ENCODE results near the gene FARP1. TPM values are rescaled to one million over a fixed set of nuclear protein-coding genes. Genes with fewer than 3 reads are reported as not detected.

FARP1 gene
- total RNA-seq, 1 experiment from 2014 or later: 96.6 TPM

DNA sequence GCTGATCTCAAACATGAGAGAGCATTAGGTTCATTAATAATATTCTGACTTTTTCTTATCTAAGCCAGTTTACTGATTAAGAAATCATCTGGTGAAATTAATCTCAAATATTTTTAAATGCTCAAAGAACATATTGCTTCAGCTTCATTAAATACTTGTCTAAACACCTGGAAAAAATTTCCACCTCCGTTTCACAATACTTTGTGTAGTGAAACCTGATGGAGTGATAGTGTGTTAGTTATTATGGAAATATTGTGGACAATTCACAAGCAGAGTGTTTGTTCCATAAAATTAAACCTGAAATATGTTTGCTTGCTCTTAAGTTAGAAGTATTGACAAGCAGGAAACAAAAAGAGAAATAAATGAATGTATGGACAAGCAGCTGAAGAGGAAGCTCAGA lies 91.5 kb downstream of the FARP1 start:
- CTCF ChIA-PET: interaction anchor here (0.5 kb wide), 1 partner anchor 393 kb away, joined by 3 read pairs; no protein-coding TSS in a partner anchor
- peaks cover 10% of the 10 kb centered on the region for H3K36me3 Mint-ChIP-seq

More for the DNA sequence above, 91.5 kb downstream of the FARP1 start:
- no peak overlapping the region for H3K27ac Mint-ChIP-seq
- TF ChIP-seq, protein P1, sequence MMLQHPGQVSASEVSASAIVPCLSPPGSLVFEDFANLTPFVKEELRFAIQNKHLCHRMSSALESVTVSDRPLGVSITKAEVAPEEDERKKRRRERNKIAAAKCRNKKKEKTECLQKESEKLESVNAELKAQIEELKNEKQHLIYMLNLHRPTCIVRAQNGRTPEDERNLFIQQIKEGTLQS (CRISPR knock-in tag; conservative IDR thresholded peaks at IDR 0.05): no peak
- TF ChIP-seq SMAD3 (CRISPR knock-in tag; IDR thresholded peaks at IDR 0.05; ENCODE audit: borderline replicate concordance) (no peak), ZNF138 (CRISPR knock-in tag; conservative IDR thresholded peaks at IDR 0.05) (no peak), TP53 (CRISPR knock-in tag; IDR thresholded peaks at IDR 0.05) (no peak), SOX15 (CRISPR knock-in tag; IDR thresholded peaks at IDR 0.05) (no peak), RELA (CRISPR knock-in tag; IDR thresholded peaks at IDR 0.05; ENCODE audit: borderline replicate concordance) (no peak), ZNF416 (CRISPR knock-in tag; IDR thresholded peaks at IDR 0.05) (no peak), ZNF671 (CRISPR knock-in tag; IDR thresholded peaks at IDR 0.05) (no peak), TCF7 (CRISPR knock-in tag; IDR thresholded peaks at IDR 0.05; ENCODE audit: low read depth) (no peak), ZNF263 (CRISPR knock-in tag; IDR thresholded peaks at IDR 0.05; ENCODE audit: low read depth) (no peak), ZBTB21 (CRISPR knock-in tag; IDR thresholded peaks at IDR 0.05; ENCODE audit: borderline replicate concordance) (no peak)
- TF ChIP-seq, protein P2, sequence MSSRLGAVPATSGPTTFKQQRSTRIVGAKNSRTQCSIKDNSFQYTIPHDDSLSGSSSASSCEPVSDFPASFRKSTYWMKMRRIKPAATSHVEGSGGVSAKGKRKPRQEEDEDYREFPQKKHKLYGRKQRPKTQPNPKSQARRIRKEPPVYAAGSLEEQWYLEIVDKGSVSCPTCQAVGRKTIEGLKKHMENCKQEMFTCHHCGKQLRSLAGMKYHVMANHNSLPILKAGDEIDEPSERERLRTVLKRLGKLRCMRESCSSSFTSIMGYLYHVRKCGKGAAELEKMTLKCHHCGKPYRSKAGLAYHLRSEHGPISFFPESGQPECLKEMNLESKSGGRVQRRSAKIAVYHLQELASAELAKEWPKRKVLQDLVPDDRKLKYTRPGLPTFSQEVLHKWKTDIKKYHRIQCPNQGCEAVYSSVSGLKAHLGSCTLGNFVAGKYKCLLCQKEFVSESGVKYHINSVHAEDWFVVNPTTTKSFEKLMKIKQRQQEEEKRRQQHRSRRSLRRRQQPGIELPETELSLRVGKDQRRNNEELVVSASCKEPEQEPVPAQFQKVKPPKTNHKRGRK (CRISPR knock-in tag; IDR thresholded peaks at IDR 0.05; ENCODE audit: borderline replicate concordance): no peak
- TF ChIP-seq, protein P3, sequence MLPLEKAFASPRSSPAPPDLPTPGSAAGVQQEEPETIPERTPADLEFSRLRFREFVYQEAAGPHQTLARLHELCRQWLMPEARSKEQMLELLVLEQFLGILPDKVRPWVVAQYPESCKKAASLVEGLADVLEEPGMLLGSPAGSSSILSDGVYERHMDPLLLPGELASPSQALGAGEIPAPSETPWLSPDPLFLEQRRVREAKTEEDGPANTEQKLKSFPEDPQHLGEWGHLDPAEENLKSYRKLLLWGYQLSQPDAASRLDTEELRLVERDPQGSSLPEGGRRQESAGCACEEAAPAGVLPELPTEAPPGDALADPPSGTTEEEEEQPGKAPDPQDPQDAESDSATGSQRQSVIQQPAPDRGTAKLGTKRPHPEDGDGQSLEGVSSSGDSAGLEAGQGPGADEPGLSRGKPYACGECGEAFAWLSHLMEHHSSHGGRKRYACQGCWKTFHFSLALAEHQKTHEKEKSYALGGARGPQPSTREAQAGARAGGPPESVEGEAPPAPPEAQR (CRISPR knock-in tag; IDR thresholded peaks at IDR 0.05): no peak
- TF ChIP-seq, protein P4, sequence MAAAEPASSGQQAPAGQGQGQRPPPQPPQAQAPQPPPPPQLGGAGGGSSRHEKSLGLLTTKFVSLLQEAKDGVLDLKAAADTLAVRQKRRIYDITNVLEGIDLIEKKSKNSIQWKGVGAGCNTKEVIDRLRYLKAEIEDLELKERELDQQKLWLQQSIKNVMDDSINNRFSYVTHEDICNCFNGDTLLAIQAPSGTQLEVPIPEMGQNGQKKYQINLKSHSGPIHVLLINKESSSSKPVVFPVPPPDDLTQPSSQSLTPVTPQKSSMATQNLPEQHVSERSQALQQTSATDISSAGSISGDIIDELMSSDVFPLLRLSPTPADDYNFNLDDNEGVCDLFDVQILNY (CRISPR knock-in tag; IDR thresholded peaks at IDR 0.05): no peak
- TF ChIP-seq, protein P5, sequence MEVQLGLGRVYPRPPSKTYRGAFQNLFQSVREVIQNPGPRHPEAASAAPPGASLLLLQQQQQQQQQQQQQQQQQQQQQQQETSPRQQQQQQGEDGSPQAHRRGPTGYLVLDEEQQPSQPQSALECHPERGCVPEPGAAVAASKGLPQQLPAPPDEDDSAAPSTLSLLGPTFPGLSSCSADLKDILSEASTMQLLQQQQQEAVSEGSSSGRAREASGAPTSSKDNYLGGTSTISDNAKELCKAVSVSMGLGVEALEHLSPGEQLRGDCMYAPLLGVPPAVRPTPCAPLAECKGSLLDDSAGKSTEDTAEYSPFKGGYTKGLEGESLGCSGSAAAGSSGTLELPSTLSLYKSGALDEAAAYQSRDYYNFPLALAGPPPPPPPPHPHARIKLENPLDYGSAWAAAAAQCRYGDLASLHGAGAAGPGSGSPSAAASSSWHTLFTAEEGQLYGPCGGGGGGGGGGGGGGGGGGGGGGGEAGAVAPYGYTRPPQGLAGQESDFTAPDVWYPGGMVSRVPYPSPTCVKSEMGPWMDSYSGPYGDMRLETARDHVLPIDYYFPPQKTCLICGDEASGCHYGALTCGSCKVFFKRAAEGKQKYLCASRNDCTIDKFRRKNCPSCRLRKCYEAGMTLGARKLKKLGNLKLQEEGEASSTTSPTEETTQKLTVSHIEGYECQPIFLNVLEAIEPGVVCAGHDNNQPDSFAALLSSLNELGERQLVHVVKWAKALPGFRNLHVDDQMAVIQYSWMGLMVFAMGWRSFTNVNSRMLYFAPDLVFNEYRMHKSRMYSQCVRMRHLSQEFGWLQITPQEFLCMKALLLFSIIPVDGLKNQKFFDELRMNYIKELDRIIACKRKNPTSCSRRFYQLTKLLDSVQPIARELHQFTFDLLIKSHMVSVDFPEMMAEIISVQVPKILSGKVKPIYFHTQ (CRISPR knock-in tag; IDR thresholded peaks at IDR 0.05): no peak
- TF ChIP-seq, protein P6, sequence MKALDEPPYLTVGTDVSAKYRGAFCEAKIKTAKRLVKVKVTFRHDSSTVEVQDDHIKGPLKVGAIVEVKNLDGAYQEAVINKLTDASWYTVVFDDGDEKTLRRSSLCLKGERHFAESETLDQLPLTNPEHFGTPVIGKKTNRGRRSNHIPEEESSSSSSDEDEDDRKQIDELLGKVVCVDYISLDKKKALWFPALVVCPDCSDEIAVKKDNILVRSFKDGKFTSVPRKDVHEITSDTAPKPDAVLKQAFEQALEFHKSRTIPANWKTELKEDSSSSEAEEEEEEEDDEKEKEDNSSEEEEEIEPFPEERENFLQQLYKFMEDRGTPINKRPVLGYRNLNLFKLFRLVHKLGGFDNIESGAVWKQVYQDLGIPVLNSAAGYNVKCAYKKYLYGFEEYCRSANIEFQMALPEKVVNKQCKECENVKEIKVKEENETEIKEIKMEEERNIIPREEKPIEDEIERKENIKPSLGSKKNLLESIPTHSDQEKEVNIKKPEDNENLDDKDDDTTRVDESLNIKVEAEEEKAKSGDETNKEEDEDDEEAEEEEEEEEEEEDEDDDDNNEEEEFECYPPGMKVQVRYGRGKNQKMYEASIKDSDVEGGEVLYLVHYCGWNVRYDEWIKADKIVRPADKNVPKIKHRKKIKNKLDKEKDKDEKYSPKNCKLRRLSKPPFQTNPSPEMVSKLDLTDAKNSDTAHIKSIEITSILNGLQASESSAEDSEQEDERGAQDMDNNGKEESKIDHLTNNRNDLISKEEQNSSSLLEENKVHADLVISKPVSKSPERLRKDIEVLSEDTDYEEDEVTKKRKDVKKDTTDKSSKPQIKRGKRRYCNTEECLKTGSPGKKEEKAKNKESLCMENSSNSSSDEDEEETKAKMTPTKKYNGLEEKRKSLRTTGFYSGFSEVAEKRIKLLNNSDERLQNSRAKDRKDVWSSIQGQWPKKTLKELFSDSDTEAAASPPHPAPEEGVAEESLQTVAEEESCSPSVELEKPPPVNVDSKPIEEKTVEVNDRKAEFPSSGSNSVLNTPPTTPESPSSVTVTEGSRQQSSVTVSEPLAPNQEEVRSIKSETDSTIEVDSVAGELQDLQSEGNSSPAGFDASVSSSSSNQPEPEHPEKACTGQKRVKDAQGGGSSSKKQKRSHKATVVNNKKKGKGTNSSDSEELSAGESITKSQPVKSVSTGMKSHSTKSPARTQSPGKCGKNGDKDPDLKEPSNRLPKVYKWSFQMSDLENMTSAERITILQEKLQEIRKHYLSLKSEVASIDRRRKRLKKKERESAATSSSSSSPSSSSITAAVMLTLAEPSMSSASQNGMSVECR (CRISPR knock-in tag; IDR thresholded peaks at IDR 0.05; ENCODE audit: borderline replicate concordance): no peak
- TF ChIP-seq, protein P7, sequence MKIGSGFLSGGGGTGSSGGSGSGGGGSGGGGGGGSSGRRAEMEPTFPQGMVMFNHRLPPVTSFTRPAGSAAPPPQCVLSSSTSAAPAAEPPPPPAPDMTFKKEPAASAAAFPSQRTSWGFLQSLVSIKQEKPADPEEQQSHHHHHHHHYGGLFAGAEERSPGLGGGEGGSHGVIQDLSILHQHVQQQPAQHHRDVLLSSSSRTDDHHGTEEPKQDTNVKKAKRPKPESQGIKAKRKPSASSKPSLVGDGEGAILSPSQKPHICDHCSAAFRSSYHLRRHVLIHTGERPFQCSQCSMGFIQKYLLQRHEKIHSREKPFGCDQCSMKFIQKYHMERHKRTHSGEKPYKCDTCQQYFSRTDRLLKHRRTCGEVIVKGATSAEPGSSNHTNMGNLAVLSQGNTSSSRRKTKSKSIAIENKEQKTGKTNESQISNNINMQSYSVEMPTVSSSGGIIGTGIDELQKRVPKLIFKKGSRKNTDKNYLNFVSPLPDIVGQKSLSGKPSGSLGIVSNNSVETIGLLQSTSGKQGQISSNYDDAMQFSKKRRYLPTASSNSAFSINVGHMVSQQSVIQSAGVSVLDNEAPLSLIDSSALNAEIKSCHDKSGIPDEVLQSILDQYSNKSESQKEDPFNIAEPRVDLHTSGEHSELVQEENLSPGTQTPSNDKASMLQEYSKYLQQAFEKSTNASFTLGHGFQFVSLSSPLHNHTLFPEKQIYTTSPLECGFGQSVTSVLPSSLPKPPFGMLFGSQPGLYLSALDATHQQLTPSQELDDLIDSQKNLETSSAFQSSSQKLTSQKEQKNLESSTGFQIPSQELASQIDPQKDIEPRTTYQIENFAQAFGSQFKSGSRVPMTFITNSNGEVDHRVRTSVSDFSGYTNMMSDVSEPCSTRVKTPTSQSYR (CRISPR knock-in tag; IDR thresholded peaks at IDR 0.05): no peak
- TF ChIP-seq, protein P8, sequence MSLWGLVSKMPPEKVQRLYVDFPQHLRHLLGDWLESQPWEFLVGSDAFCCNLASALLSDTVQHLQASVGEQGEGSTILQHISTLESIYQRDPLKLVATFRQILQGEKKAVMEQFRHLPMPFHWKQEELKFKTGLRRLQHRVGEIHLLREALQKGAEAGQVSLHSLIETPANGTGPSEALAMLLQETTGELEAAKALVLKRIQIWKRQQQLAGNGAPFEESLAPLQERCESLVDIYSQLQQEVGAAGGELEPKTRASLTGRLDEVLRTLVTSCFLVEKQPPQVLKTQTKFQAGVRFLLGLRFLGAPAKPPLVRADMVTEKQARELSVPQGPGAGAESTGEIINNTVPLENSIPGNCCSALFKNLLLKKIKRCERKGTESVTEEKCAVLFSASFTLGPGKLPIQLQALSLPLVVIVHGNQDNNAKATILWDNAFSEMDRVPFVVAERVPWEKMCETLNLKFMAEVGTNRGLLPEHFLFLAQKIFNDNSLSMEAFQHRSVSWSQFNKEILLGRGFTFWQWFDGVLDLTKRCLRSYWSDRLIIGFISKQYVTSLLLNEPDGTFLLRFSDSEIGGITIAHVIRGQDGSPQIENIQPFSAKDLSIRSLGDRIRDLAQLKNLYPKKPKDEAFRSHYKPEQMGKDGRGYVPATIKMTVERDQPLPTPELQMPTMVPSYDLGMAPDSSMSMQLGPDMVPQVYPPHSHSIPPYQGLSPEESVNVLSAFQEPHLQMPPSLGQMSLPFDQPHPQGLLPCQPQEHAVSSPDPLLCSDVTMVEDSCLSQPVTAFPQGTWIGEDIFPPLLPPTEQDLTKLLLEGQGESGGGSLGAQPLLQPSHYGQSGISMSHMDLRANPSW (CRISPR knock-in tag; conservative IDR thresholded peaks at IDR 0.05; ENCODE audit: low read depth): no peak
- no peaks in the 10 kb centered on the region; the same call in 1 of the 2 replicates for H3K27me3 Mint-ChIP-seq (ENCODE audit: low read depth)
- POLR2A ChIA-PET: no interaction called here
- no peak overlapping the region for H3K4me3 Mint-ChIP-seq
- peaks cover 30% of the 10 kb centered on the region for H3K4me1 Mint-ChIP-seq
- peaks cover 11% of the 10 kb centered on the region for H3K9me3 Mint-ChIP-seq
- DNase-seq (ENCODE audit: low spot score) (no peak), ATAC-seq (no peak)

Measured in WTC11 (cell line).